GM10266 (cell line): Measurements from ENCODE around the gene AUTS2.

Experiments used
- DNase-seq: peaks from one replicate; pipeline ENCODE4 v3.0.0; 2012; ENCODE audit errors: extremely low spot score
- TF ChIP-seq, protein P1 (sequence below): IDR thresholded peaks from 2 replicates; pipeline ENCODE4 v1.5.1; 2012; ENCODE audit warnings: mild to moderate bottlenecking, low read depth; ENCODE audit not compliant: control insufficient read depth, insufficient read depth; ENCODE audit errors: missing control alignments

The AUTS2 gene

DNA sequence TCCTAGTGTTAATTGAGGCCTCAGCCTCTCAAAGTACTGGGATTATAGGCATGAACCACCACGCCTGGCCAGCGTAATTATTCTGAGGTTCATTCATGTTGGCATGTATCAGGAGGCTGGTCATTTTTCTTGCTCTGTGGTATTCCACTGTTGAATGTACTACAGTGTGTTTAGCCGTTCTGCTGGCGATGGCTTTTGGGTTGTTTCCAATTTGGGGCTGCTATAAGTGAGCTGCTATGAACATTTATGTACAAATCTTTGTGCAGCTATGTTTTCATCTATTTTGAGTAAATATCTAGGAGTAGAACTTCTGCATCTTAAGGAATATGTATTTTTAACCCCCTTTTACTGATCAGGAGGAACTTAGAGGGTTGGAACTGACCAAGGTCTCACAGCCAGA is 145.8 kb downstream of the AUTS2 start:
- TF ChIP-seq, protein P1, sequence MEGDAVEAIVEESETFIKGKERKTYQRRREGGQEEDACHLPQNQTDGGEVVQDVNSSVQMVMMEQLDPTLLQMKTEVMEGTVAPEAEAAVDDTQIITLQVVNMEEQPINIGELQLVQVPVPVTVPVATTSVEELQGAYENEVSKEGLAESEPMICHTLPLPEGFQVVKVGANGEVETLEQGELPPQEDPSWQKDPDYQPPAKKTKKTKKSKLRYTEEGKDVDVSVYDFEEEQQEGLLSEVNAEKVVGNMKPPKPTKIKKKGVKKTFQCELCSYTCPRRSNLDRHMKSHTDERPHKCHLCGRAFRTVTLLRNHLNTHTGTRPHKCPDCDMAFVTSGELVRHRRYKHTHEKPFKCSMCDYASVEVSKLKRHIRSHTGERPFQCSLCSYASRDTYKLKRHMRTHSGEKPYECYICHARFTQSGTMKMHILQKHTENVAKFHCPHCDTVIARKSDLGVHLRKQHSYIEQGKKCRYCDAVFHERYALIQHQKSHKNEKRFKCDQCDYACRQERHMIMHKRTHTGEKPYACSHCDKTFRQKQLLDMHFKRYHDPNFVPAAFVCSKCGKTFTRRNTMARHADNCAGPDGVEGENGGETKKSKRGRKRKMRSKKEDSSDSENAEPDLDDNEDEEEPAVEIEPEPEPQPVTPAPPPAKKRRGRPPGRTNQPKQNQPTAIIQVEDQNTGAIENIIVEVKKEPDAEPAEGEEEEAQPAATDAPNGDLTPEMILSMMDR, result no peak
- DNase-seq, result no peak

DNA sequence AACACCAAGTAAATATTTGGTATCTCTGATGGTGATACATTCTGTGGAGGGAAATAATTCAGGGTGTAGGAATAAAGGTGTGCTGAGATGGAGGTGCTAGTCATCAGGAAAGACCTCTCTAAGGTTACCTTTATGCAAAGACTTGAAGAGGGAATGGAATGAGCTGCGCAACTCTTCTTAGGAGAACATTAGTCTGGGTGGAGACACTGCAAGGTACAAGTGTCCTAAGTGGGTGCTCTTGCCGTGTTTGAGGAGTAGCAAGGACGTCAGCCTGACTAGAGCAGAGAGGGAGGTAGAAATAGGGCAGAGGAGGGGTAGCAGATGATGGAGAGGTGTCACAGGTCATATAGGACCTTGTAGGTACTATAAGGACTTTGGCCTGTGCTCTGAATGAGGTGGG is 148.1 kb downstream of the AUTS2 start:
- TF ChIP-seq, protein P1, result no peak
- no peak for DNase-seq

DNA sequence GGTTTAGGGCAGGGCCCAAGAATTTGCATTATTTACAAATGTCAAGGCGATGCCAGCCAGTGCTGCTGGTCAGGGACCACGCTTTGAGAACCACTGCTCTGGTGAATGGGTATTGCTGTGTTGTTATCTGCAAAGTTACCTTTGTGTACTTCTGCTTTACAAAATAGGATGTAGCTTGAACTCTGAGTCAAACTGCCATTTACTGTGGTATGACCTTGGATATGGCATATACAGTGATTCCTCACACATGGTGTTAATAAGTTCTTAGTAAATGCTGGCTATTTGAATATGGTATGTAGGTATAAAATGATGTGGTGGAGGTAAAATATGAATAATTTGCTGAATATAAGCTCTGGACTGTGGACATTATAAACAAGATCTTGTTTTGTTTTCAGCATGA is 148.9 kb downstream of the AUTS2 start:
- TF ChIP-seq, protein P1, result no peak
- DNase-seq, result no peak

DNA sequence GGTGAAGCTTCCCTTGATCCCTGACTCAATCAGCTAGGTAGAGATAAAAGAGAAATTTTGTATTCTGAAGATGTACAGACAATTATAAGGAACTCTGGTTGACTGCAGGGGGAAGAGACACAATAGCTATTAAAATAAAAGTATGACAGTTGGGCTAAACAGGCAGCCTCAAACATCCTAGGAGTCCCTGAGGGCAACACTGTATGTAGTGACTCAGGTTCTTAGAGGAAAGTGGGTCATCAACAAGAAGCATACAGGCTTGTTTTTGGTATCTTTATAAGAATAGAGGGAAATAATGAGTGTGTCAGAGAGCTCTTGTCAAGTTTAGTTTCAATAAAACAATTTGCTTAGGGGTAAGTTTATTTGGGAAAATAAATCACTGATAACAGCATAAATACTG is 150.3 kb downstream of the AUTS2 start:
- TF ChIP-seq, protein P1, result no peak
- no peak for DNase-seq

DNA sequence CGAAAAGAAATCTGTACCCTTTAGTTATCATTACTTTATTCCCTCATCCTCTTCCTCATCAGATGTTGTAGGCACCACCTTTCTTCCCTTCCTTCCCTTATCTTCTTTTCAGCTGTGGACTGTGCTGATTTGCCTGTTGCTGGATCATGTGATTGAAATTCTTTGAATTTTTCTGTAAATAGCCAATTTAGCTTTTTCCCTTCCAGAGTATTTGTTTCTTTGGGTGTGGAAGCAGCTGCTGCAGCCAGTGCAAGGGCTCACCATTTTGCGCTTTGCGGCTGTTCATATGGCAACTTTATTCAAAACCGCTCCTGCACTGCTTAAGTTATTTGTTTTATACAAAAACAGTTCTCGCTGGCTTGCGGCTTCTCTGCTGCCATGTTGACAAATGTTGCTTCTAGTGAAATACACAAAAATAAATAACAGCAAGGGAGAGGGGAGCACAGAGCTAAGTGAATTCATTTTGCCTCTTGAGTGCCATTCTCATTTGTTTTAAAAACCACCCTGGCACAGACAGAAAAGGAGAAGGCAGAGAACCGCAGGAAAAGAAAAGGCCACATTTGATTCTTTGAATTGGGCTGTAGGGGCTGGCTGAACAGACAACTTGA is 151.2 kb downstream of the AUTS2 start:
- TF ChIP-seq, protein P1, result no peak
- no peak for DNase-seq

DNA sequence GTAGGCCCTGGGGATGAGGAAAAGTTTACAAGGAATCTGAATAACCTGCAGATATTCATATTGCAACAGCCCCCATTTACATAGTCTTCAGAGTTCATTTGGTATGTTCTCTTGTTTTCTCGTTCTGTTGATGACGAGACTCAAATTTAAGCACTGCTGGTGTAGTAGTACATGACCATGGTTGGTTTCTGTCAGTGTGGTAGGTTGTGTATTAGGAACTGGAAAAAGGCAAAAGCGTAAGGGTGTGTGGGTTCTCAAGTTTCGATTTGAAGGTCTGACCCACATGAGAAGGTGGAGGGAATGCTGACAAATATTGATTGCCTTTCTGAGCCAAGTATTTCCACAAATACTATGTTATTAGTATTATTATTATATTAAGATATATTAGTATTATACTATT is 151.7 kb downstream of the AUTS2 start:
- TF ChIP-seq, protein P1, result no peak
- DNase-seq, result no peak

DNA sequence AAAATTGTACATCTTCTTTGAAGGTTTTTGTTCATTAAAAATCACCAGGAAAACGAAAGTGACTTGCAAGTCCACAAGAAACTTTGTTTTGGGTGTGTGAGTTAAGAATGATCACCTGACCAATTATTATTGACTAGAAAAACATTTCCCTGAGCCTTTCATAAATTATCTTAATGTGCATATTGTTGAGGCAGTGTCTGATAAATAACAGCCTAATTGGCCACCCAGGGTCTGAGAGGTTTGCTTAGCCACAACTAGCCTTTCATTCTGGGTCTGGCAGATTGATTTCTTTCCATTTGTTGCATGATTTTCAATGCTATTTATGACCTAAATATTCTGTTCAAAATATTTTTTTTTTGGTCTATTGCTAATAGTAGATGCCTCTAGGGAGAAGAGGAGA is 152.8 kb downstream of the AUTS2 start:
- TF ChIP-seq, protein P1, result no peak
- DNase-seq, result no peak
